ENCODE measurements around the gene ADAM22.

The ADAM22 gene

GRCh38 chr7:88109612-88110011, 175.6 kb downstream of the ADAM22 start:
- Histone ChIP-seq H3K36me3 (no peaks in the 10 kb centered on the region), H3K27me3 (no peaks in the 10 kb centered on the region), H3K4me3 (ENCODE audit: low read depth, low read length) (no peak overlapping the region), H3K9me3 (no peaks in the 10 kb centered on the region), H3K4me1 (no peaks in the 10 kb centered on the region)
- no peak for DNase-seq
- no peak for TF ChIP-seq CTCF (IDR thresholded peaks at IDR 0.05; ENCODE audit: low read depth, low read length)

DNA sequence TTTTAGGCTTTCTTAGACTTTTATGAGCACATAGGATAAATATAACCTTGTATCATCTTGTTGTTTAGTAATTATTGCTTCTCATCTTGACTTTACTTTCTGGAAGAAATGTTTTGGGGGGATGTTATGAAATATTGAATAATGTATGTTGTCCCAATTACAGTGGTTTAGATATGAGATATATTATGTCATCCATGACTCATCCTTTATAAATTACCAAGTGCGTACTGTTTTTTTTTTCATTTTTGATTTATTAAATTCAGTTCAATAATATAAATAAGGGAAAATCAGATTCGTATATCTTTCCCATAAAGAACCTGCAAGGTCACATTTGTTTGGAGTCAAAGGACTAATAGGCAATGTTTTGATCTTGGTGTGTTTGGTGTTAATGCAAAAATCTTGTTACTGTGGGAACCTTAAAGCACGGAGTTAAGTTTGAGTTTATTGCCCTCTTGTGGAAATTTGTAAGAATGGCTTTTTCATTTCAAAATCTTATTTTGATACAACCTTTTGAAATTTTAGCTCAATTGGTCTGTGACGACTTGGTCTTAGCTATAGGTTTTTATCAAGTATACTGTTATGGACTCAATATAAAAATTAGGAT, 177.2 kb downstream of the ADAM22 start:
- peak; percentile 35; the same call in 1 of the 2 replicates for TF ChIP-seq CTCF (IDR thresholded peaks at IDR 0.05; ENCODE audit: low read depth, low read length)
- H3K36me3 ChIP-seq: no peaks in the 10 kb centered on the region
- no peak for DNase-seq
- H3K27me3 ChIP-seq: no peaks in the 10 kb centered on the region
- no peaks in the 10 kb centered on the region for H3K9me3 ChIP-seq
- H3K4me3 ChIP-seq (ENCODE audit: low read depth, low read length): no peak overlapping the region
- H3K4me1 ChIP-seq: no peaks in the 10 kb centered on the region

GRCh38 chr7:88111954-88112471, 178.0 kb downstream of the ADAM22 start:
- DNase-seq: no peak
- Histone ChIP-seq H3K4me3 (ENCODE audit: low read depth, low read length) (no peak overlapping the region), H3K27me3 (no peaks in the 10 kb centered on the region), H3K4me1 (no peaks in the 10 kb centered on the region), H3K36me3 (no peaks in the 10 kb centered on the region), H3K9me3 (no peaks in the 10 kb centered on the region)
- TF ChIP-seq CTCF (IDR thresholded peaks at IDR 0.05; ENCODE audit: low read depth, low read length): no peak

- no peak for DNase-seq
- TF ChIP-seq CTCF (IDR thresholded peaks at IDR 0.05; ENCODE audit: low read depth, low read length): no peak
- Histone ChIP-seq H3K36me3 (no peaks in the 10 kb centered on the region), H3K4me1 (no peaks in the 10 kb centered on the region), H3K4me3 (ENCODE audit: low read depth, low read length) (no peak overlapping the region), H3K27me3 (no peaks in the 10 kb centered on the region), H3K9me3 (no peaks in the 10 kb centered on the region)
Observed at GRCh38 chr7:88115258-88115796, 181.3 kb downstream of the ADAM22 start.

- no peak for DNase-seq
- H3K4me3 ChIP-seq (ENCODE audit: low read depth, low read length): no peak overlapping the region
- H3K4me1 ChIP-seq: no peaks in the 10 kb centered on the region
Observed at GRCh38 chr7:88115816-88116215, 181.8 kb downstream of the ADAM22 start.

More at GRCh38 chr7:88115816-88116215, 181.8 kb downstream of the ADAM22 start:
- no peak for TF ChIP-seq CTCF (IDR thresholded peaks at IDR 0.05; ENCODE audit: low read depth, low read length)
- Histone ChIP-seq H3K27me3 (no peaks in the 10 kb centered on the region), H3K9me3 (no peaks in the 10 kb centered on the region), H3K36me3 (no peaks in the 10 kb centered on the region)

Measured in BE2C (cell line).